SU-DHL-6 (cell line): Measurements from ENCODE around the gene NUTM2A.
"Not testable (repeated sequence)": the region's sequence is repeated elsewhere in the genome, so short reads cannot be mapped to it uniquely, and the experiment has no call there.

Experiments
- H2AFZ ChIP-seq: fragments of 200-600 bp; sonication (generic); 2 replicates; pipeline ENCODE4 v1.6.1; 2014; ENCODE audit warnings: low read depth, mild to moderate bottlenecking, moderate library complexity, mixed read lengths, antibody characterized with exemption, low read length; ENCODE audit not compliant: severe bottlenecking
- H3F3A ChIP-seq: fragments of 200-600 bp; shearing (Covaris generic); 2 replicates; pipeline ENCODE4 v1.6.0; 2016; ENCODE audit warnings: antibody characterized with exemption, mild to moderate bottlenecking; ENCODE audit not compliant: insufficient read depth
- H3K27ac ChIP-seq: fragments of 200-600 bp; sonication (generic); 2 replicates; pipeline ENCODE4 v1.5.1; 2016; ENCODE audit warnings: low read depth, mild to moderate bottlenecking, low read length, moderate library complexity, mixed read lengths
- H3K27me3 ChIP-seq: fragments of 200-600 bp; sonication (generic), shearing (Covaris generic); 2 replicates; pipeline ENCODE4 v1.6.0; 2014; ENCODE audit warnings: mild to moderate bottlenecking, low read length
- H3K36me3 ChIP-seq: fragments of 200-600 bp; sonication (generic); 2 replicates; pipeline ENCODE4 v1.6.1; 2014; ENCODE audit warnings: mild to moderate bottlenecking, low read length, mixed read lengths
- H3K4me2 ChIP-seq: fragments of 300-600, 200-600 bp; shearing (Covaris generic), sonication (generic); 2 replicates; pipeline ENCODE4 v1.6.0; 2014; ENCODE audit warnings: low read length, low read depth, mild to moderate bottlenecking; ENCODE audit not compliant: poor library complexity, severe bottlenecking
- H3K4me3 ChIP-seq: fragments of 200-600 bp; sonication (generic); 2 replicates; pipeline ENCODE4 v1.5.1; 2014; ENCODE audit warnings: antibody characterized with exemption, low read length, mild to moderate bottlenecking, mixed read lengths; ENCODE audit not compliant: insufficient read depth, poor library complexity, severe bottlenecking
- H3K79me2 ChIP-seq: fragments of 200-600 bp; sonication (generic); 2 replicates; pipeline ENCODE4 v1.6.1; 2014; ENCODE audit warnings: mild to moderate bottlenecking, low read length, moderate library complexity; ENCODE audit not compliant: insufficient read depth
- H3K9ac ChIP-seq: fragments of 200-600 bp; sonication (generic); 2 replicates; pipeline ENCODE4 v1.7.0; 2014; ENCODE audit warnings: mild to moderate bottlenecking, low read length
- H3K9me2 ChIP-seq: fragments of 200-600 bp; sonication (generic); replicated peaks from 2 replicates; pipeline ENCODE4 v1.6.1; 2014; ENCODE audit warnings: low read length; ENCODE audit not compliant: insufficient read depth
- H3K9me3 ChIP-seq: fragments of 200-600 bp; sonication (generic); 2 replicates; pipeline ENCODE4 v1.6.1; 2014; ENCODE audit warnings: low read length, mixed read lengths; ENCODE audit not compliant: insufficient read depth
- H4K20me1 ChIP-seq: fragments of 200-600 bp; sonication (generic); 2 replicates; pipeline ENCODE4 v1.6.1; 2014; ENCODE audit warnings: low read depth, mild to moderate bottlenecking, antibody characterized with exemption, low read length, moderate library complexity, mixed read lengths

Gene NUTM2A

DNA sequence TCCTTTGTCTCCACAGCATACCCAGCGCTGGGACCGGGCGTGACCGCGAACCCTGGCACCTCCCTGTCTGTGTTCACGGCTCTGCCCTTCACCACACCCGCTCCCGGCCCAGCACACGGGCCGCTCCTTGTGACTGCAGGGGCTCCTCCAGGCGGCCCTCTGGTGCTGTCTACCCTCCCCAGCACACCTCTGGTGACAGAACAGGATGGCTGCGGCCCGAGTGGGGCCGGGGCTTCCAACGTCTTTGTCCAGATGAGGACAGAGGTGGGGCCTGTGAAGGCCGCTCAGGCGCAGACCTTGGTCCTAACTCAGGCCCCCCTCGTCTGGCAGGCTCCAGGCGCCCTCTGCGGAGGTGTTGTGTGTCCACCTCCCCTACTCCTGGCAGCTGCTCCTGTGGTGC, 3.0 kb downstream of the NUTM2A start:
- not testable (repeated sequence) for H2AFZ ChIP-seq, H3K27me3 ChIP-seq, H3K4me3 ChIP-seq, H3K4me2 ChIP-seq, H3K27ac ChIP-seq, H4K20me1 ChIP-seq, H3K9me2 ChIP-seq, H3K79me2 ChIP-seq, H3K36me3 ChIP-seq, H3K9me3 ChIP-seq, H3F3A ChIP-seq, H3K9ac ChIP-seq

GRCh38 chr10:87229211-87229610, 4.0 kb downstream of the NUTM2A start:
- H3K27ac ChIP-seq, H3K79me2 ChIP-seq, H3K9me3 ChIP-seq, H3K27me3 ChIP-seq, H3K9ac ChIP-seq, H2AFZ ChIP-seq, H3K36me3 ChIP-seq, H3K9me2 ChIP-seq, H3F3A ChIP-seq, H3K4me2 ChIP-seq, H3K4me3 ChIP-seq, H4K20me1 ChIP-seq: not testable (repeated sequence)

DNA sequence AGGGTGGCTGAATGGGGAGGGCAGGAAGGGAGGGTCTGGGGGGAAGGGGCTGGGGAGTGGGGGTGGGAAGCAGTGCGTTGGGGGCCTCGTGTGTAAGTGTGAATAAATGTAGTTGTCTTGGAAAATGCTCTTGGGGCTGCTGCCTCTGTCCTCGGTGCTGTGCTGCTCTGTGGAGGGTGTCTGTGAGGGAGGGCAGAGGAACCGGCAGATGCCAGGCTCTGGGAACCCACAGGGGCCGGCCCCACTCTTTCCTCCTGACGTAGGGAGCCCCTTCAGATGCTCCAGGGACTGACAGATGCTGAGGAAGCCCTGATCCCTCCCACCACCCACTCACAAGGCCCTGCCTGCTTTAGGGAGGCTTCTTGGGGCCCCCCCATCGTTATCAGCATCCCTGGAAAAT, 9.6 kb downstream of the NUTM2A start:
- H3K9me3 ChIP-seq, H3K4me2 ChIP-seq, H2AFZ ChIP-seq, H3K36me3 ChIP-seq, H3K9ac ChIP-seq, H3K27me3 ChIP-seq, H4K20me1 ChIP-seq, H3K9me2 ChIP-seq, H3K27ac ChIP-seq, H3K79me2 ChIP-seq, H3F3A ChIP-seq, H3K4me3 ChIP-seq: not testable (repeated sequence)

GRCh38 chr10:87237244-87237643, 12.0 kb downstream of the NUTM2A start:
- not testable (repeated sequence) for H3K36me3 ChIP-seq, H3K9ac ChIP-seq, H3K27me3 ChIP-seq, H3K9me3 ChIP-seq, H3K4me2 ChIP-seq, H2AFZ ChIP-seq, H3F3A ChIP-seq, H3K27ac ChIP-seq, H4K20me1 ChIP-seq, H3K9me2 ChIP-seq, H3K4me3 ChIP-seq, H3K79me2 ChIP-seq

GRCh38 chr10:87239346-87239808, 14.1 kb downstream of the NUTM2A start:
- H2AFZ ChIP-seq, H3K9me3 ChIP-seq, H3K79me2 ChIP-seq, H3K9ac ChIP-seq, H3K4me2 ChIP-seq, H3F3A ChIP-seq, H3K9me2 ChIP-seq, H4K20me1 ChIP-seq, H3K4me3 ChIP-seq, H3K36me3 ChIP-seq, H3K27ac ChIP-seq, H3K27me3 ChIP-seq: not testable (repeated sequence)

DNA sequence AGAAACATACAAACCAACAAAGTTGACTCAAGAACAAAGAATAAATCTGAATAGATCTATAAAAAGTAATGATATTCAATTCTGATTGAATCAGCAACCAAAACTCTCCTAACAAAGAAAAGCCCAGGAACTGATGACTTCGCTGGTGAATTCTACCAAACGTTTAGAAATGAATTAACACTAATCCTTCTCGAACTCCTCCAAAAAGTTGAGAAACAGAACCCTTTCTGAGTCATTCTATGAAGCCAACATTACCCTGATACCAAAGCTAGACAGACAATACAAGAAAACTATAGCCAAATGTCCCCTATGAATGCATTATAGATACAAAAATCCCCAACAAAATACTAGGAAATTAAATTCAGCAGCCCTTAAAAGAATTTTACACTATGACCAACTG, 16.9 kb downstream of the NUTM2A start:
- not testable (repeated sequence) for H2AFZ ChIP-seq, H4K20me1 ChIP-seq, H3K27ac ChIP-seq, H3K36me3 ChIP-seq, H3K4me2 ChIP-seq, H3K4me3 ChIP-seq, H3F3A ChIP-seq, H3K79me2 ChIP-seq, H3K9me2 ChIP-seq, H3K27me3 ChIP-seq, H3K9ac ChIP-seq, H3K9me3 ChIP-seq

DNA sequence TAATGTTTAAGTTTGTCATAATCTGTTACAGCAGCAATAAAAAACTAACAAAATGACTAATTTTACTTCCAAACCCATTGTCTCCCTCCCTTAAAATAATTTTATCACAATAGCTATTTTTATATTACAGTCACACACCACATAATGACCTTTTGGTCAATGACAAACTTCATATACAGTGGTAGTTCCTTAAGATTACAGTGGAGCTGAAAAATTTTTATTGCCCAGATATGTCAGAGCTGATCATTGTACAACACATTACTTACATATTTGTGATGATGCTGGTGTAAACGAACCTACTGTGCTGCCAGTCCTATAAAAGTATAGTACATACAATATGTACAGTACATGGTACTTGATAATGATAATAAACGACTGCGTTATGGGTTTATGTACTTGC, 22.1 kb downstream of the NUTM2A start:
- not testable (repeated sequence) for H3K27ac ChIP-seq, H3K4me2 ChIP-seq, H3K36me3 ChIP-seq, H3K4me3 ChIP-seq, H3K27me3 ChIP-seq, H2AFZ ChIP-seq, H3K9me3 ChIP-seq, H3F3A ChIP-seq, H3K9me2 ChIP-seq, H3K9ac ChIP-seq, H4K20me1 ChIP-seq, H3K79me2 ChIP-seq

DNA sequence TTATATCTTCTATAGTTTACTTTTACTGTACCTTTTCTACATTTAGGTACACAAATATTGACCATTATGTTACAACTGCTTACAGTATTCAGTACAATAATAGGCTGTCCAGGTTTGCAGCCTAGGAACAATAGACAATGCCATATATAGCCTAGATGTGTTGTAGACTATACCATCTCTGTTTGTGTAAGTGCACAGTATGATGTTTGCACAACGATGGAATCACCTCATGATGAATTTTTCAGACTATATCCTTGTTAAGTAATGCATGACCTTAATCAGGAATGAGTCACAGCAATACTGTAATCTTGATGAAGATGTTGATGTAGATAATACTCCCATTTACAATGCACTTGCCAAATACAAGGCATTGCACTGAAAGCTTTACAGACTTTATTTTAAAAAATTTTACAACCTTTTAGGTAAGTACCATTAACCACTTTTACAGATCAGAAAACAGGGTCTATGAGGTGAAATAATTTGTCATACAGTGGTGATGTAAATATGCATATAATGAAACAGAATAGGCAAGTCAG, 23.6 kb downstream of the NUTM2A start:
- H3K9me3 ChIP-seq, H3K79me2 ChIP-seq, H3K4me3 ChIP-seq, H3K27me3 ChIP-seq, H2AFZ ChIP-seq, H3K27ac ChIP-seq, H3F3A ChIP-seq, H4K20me1 ChIP-seq, H3K4me2 ChIP-seq, H3K9ac ChIP-seq, H3K36me3 ChIP-seq, H3K9me2 ChIP-seq: not testable (repeated sequence)
